OCI-LY1 (cell line): ENCODE measurements around the gene CD163.

ENCODE experiments used
- H2AFZ ChIP-seq: fragments of 200-600 bp; sonication (generic), shearing (Covaris generic); 2 replicates; pipeline ENCODE4 v1.6.0; 2014; ENCODE audit warnings: antibody characterized with exemption, mild to moderate bottlenecking, low read length
- H3F3A ChIP-seq: fragments of 200-600 bp; sonication (generic), shearing (Covaris generic); 2 replicates; pipeline ENCODE4 v1.6.0; 2014; ENCODE audit warnings: mild to moderate bottlenecking, antibody characterized with exemption, low read length, moderate library complexity; ENCODE audit not compliant: insufficient read depth
- H3K27ac ChIP-seq: fragments of 200-600 bp; sonication (generic); 2 replicates; pipeline ENCODE4 v1.5.1; 2014; ENCODE audit warnings: low read length, mixed run types, mild to moderate bottlenecking, low read depth; ENCODE audit not compliant: poor library complexity, severe bottlenecking
- H3K27me3 ChIP-seq: fragments of 200-600 bp; sonication (generic); 2 replicates; pipeline ENCODE4 v1.6.0; 2014; ENCODE audit warnings: antibody characterized with exemption, mild to moderate bottlenecking, low read length, moderate library complexity; ENCODE audit not compliant: insufficient read depth
- H3K36me3 ChIP-seq: fragments of 200-600 bp; sonication (generic); 2 replicates; pipeline ENCODE4 v1.6.1; 2014; ENCODE audit warnings: mild to moderate bottlenecking, antibody characterized with exemption, low read length, moderate library complexity, mixed read lengths; ENCODE audit not compliant: insufficient read depth
- H3K4me1 ChIP-seq: fragments of 200-600 bp; sonication (generic); 2 replicates; pipeline ENCODE4 v1.5.1; 2014; ENCODE audit warnings: mild to moderate bottlenecking, low read length, moderate library complexity; ENCODE audit not compliant: insufficient read depth, severe bottlenecking
- H3K4me2 ChIP-seq: fragments of 200-600 bp; sonication (generic), shearing (Covaris generic); 2 replicates; pipeline ENCODE4 v1.6.1; 2014; ENCODE audit warnings: low read length
- H3K4me3 ChIP-seq: fragments of 200-600 bp; sonication (generic); 2 replicates; pipeline ENCODE4 v1.5.1; 2014; ENCODE audit warnings: low read length, low read depth, mild to moderate bottlenecking, mixed read lengths; ENCODE audit not compliant: poor library complexity, severe bottlenecking
- H3K79me2 ChIP-seq: fragments of 200-600 bp; shearing (Covaris generic); 2 replicates; pipeline ENCODE4 v1.6.1; 2016; ENCODE audit warnings: mixed run types, low read length, mixed read lengths; ENCODE audit not compliant: insufficient read depth
- H3K9ac ChIP-seq: fragments of 200-600 bp; sonication (generic), shearing (Covaris generic); 2 replicates; pipeline ENCODE4 v1.6.1; 2014; ENCODE audit warnings: mild to moderate bottlenecking, low read length, mixed read lengths
- H3K9me2 ChIP-seq: fragments of 200-600 bp; sonication (generic), shearing (Covaris generic); 2 replicates; pipeline ENCODE4 v1.6.1; 2014; ENCODE audit warnings: low read depth, mild to moderate bottlenecking, low read length, mixed read lengths
- H3K9me3 ChIP-seq: fragments of 200-600 bp; shearing (Covaris generic); 2 replicates; pipeline ENCODE4 v1.6.1; 2014; ENCODE audit warnings: low read length, mixed read lengths
- H4K20me1 ChIP-seq: fragments of 200-600 bp; sonication (generic), shearing (Covaris generic); 2 replicates; pipeline ENCODE4 v1.6.0; 2016; ENCODE audit warnings: mild to moderate bottlenecking, low read length; ENCODE audit not compliant: insufficient read depth
- CTCF ChIP-seq: fragments of 200-600 bp; sonication (generic), shearing (Covaris generic); IDR thresholded peaks from 2 replicates; pipeline ENCODE4 v1.5.1; 2017; ENCODE audit warnings: mild to moderate bottlenecking, antibody characterized with exemption, low read length, moderate library complexity, mixed read lengths
- EZH2 ChIP-seq: fragments of 200-600 bp; sonication (generic), shearing (Covaris generic); IDR thresholded peaks from 2 replicates; pipeline ENCODE4 v1.8.0; 2017; ENCODE audit warnings: borderline replicate concordance, mixed run types, mild to moderate bottlenecking, antibody characterized with exemption, low read length, moderate library complexity, mixed read lengths

Gene CD163

GRCh38 chr12:7501031-7501588, 2.5 kb downstream of the CD163 start:
- H3K79me2 ChIP-seq: no peaks in the 10 kb centered on the region
- no peak overlapping the region for H3K4me3 ChIP-seq
- H3K4me2 ChIP-seq: no peak overlapping the region
- no peak overlapping the region for H3K27ac ChIP-seq
- H3K9me3 ChIP-seq: no peaks in the 10 kb centered on the region
- H3K36me3 ChIP-seq: no peaks in the 10 kb centered on the region
- H3K9ac ChIP-seq: no peak overlapping the region
- no peaks in the 10 kb centered on the region for H3K4me1 ChIP-seq
- TF ChIP-seq CTCF (no peak), EZH2 (no peak)
- H3K27me3 ChIP-seq: no peaks in the 10 kb centered on the region
- no peaks in the 10 kb centered on the region for H3K9me2 ChIP-seq
- H4K20me1 ChIP-seq: no peaks in the 10 kb centered on the region
- no peaks in the 10 kb centered on the region for H3F3A ChIP-seq
- no peak overlapping the region for H2AFZ ChIP-seq

GRCh38 chr12:7499636-7500035, 3.9 kb downstream of the CD163 start:
- TF ChIP-seq CTCF (no peak), EZH2 (no peak)
- no peaks in the 10 kb centered on the region for H4K20me1 ChIP-seq
- no peak overlapping the region for H3K4me2 ChIP-seq
- H3K9ac ChIP-seq: no peak overlapping the region
- no peaks in the 10 kb centered on the region for H3K4me1 ChIP-seq
- H3K36me3 ChIP-seq: no peaks in the 10 kb centered on the region
- H3K27ac ChIP-seq: no peak overlapping the region
- no peak overlapping the region for H3K4me3 ChIP-seq
- H3F3A ChIP-seq: no peaks in the 10 kb centered on the region
- no peak overlapping the region for H2AFZ ChIP-seq
- no peaks in the 10 kb centered on the region for H3K9me2 ChIP-seq
- H3K9me3 ChIP-seq: no peaks in the 10 kb centered on the region
- H3K79me2 ChIP-seq: no peaks in the 10 kb centered on the region
- no peaks in the 10 kb centered on the region for H3K27me3 ChIP-seq

- H3F3A ChIP-seq: no peaks in the 10 kb centered on the region
- H3K9ac ChIP-seq: no peak overlapping the region
- no peaks in the 10 kb centered on the region for H3K79me2 ChIP-seq
- no peak overlapping the region for H3K27ac ChIP-seq
- H3K9me3 ChIP-seq: no peaks in the 10 kb centered on the region
- no peaks in the 10 kb centered on the region for H3K4me1 ChIP-seq
- no peak overlapping the region for H3K4me2 ChIP-seq
- no peak overlapping the region for H2AFZ ChIP-seq
- TF ChIP-seq CTCF: no peak
- TF ChIP-seq EZH2: no peak
- no peaks in the 10 kb centered on the region for H4K20me1 ChIP-seq
- H3K9me2 ChIP-seq: no peaks in the 10 kb centered on the region
- no peak overlapping the region for H3K4me3 ChIP-seq
- no peaks in the 10 kb centered on the region for H3K27me3 ChIP-seq
- H3K36me3 ChIP-seq: no peaks in the 10 kb centered on the region
Observed at GRCh38 chr12:7498809-7499208, 4.8 kb downstream of the CD163 start.
